ENCODE data around the gene KLHL29.

The KLHL29 gene

GRCh38 chr2:23423062-23423872, 38.3 kb downstream of the KLHL29 start:
- DNase-seq = no peak

- DNase-seq = no peak
These were observed 39.1 kb downstream of the KLHL29 start for GRCh38 chr2:23423873-23424680.

GRCh38 chr2:23425338-23425871, 40.4 kb downstream of the KLHL29 start:
- no peak for DNase-seq

GRCh38 chr2:23425885-23426262, 40.9 kb downstream of the KLHL29 start:
- DNase-seq = no peak

- no peak for DNase-seq
These were observed 41.4 kb downstream of the KLHL29 start for GRCh38 chr2:23426263-23426905.

GRCh38 chr2:23427350-23427749, 42.4 kb downstream of the KLHL29 start:
- DNase-seq = no peak

GRCh38 chr2:23427976-23428375, 43.0 kb downstream of the KLHL29 start:
- DNase-seq = no peak

GRCh38 chr2:23429036-23429435, 44.1 kb downstream of the KLHL29 start:
- DNase-seq = no peak

GRCh38 chr2:23430263-23430662, 45.3 kb downstream of the KLHL29 start:
- DNase-seq = no peak

GRCh38 chr2:23432531-23432930, 47.6 kb downstream of the KLHL29 start:
- no peak for DNase-seq

GRCh38 chr2:23433282-23433681, 48.3 kb downstream of the KLHL29 start:
- no peak for DNase-seq

GRCh38 chr2:23434721-23435121, 49.7 kb downstream of the KLHL29 start:
- DNase-seq = no peak

GRCh38 chr2:23435250-23436035, 50.5 kb downstream of the KLHL29 start:
- DNase-seq = no peak

GRCh38 chr2:23436346-23437098, 51.5 kb downstream of the KLHL29 start:
- DNase-seq = no peak

GRCh38 chr2:23441414-23441813, 56.4 kb downstream of the KLHL29 start:
- no peak for DNase-seq

- no peak for DNase-seq
These were observed 60.5 kb downstream of the KLHL29 start for GRCh38 chr2:23445450-23445868.

- DNase-seq = no peak
These were observed 61.9 kb downstream of the KLHL29 start for GRCh38 chr2:23446916-23447315.

- no peak for DNase-seq
These were observed 62.4 kb downstream of the KLHL29 start for GRCh38 chr2:23447405-23447804.

GRCh38 chr2:23448906-23449305, 63.9 kb downstream of the KLHL29 start:
- DNase-seq = no peak

GRCh38 chr2:23449413-23449812, 64.4 kb downstream of the KLHL29 start:
- DNase-seq = no peak

- DNase-seq = no peak
These were observed 64.9 kb downstream of the KLHL29 start for GRCh38 chr2:23449831-23450331.

- DNase-seq = no peak
These were observed 67.4 kb downstream of the KLHL29 start for GRCh38 chr2:23452372-23452771.
